K562 (cell line): ENCODE measurements around the gene ALCAM. TPM values are rescaled to one million over a fixed set of nuclear protein-coding genes. Genes with fewer than 3 reads are reported as not detected.

Experiments used
- ATAC-seq: fragments of 200-7000 bp; cut with Tn5 transposase; 3 replicates; pipeline ENCODE4 v1.9.1; 2020; ENCODE audit warnings: moderate library complexity
- BruUV-seq: library from RNA; stranded (reverse); fragments of 400-500 nt; replicated peaks from 2 replicates; lab custom pipeline; 2021; lab: Mats Ljungman, UMichigan
- CTCF ChIA-PET: fragments of 300-600 bp; formaldehyde crosslinking; extraction: SDS; loops from one replicate; lab custom pipeline; 2021; ENCODE audit warnings: low intra/inter-chr PET ratio; lab: Yijun Ruan, JAX
- POLR2A ChIA-PET: fragments of 300-600, 350-650 bp; sonication (Branson Sonifier 250); formaldehyde crosslinking; extraction: SDS; loops from one replicate; lab custom pipeline; 2021; ENCODE audit warnings: antibody characterized with exemption, inconsistent platforms; lab: Yijun Ruan, JAX
- DNase-seq, 4 experiments: peaks; one replicate each; pipeline versions ENCODE4 v3.0.0 to v3.0.0-alpha.2; 2011 to 2018; ENCODE audit warnings: low spot score in 3 of 4, mixed read lengths in 3 of 4; ENCODE audit errors: extremely low read depth in 1 of 4
- FAIRE-seq: peaks from 2 replicates; lab custom pipeline; 2011; peaks lifted over from hg19 to GRCh38; lab: Jason Lieb, UNC
- H2AFZ ChIP-seq: 2 replicates; pipeline ENCODE4 v1.6.0; 2011; ENCODE audit warnings: low read depth, low read length, control low read depth, inconsistent platforms
- H3K27ac ChIP-seq: fragments of 200-600 bp; 3 replicates; pipeline ENCODE4 v1.8.0; 2011; ENCODE audit warnings: low read depth, mild to moderate bottlenecking, control low read depth, inconsistent platforms, low read length, moderate library complexity, mixed read lengths; ENCODE audit errors: extremely low read depth
- H3K27me3 ChIP-seq, 2 experiments: fragments of 300-600 bp in 1 of 2; 2 replicates in 1 of 2; 3 replicates in 1 of 2; pipeline versions ENCODE4 v1.6.0 to v1.8.0; 2011; ENCODE audit warnings: inconsistent platforms in 2 of 2, low read length in 2 of 2, mild to moderate bottlenecking in 1 of 2, mixed read lengths in 1 of 2, moderate library complexity in 1 of 2; ENCODE audit not compliant: control insufficient read depth in 2 of 2, insufficient read depth in 2 of 2
- H3K36me3 ChIP-seq: fragments of 300-600 bp; 3 replicates; pipeline ENCODE4 v1.8.0; 2011; ENCODE audit warnings: mild to moderate bottlenecking, low read length, inconsistent platforms; ENCODE audit not compliant: control insufficient read depth, insufficient read depth
- H3K4me1 ChIP-seq, 2 experiments: fragments of 200-600 bp in 1 of 2; replicated peaks in 1 of 2; 2 replicates in 1 of 2; 3 replicates in 1 of 2; pipeline versions ENCODE4 v1.5.1 to v1.8.0; 2011; ENCODE audit warnings: inconsistent platforms in 2 of 2, low read length in 2 of 2, mild to moderate bottlenecking in 1 of 2, mixed read lengths in 1 of 2, moderate library complexity in 1 of 2; ENCODE audit not compliant: control insufficient read depth in 2 of 2, insufficient read depth in 2 of 2
- H3K4me2 ChIP-seq: 2 replicates; pipeline ENCODE4 v1.6.1; 2011; ENCODE audit warnings: low read length, control low read depth, inconsistent platforms, mixed read lengths; ENCODE audit not compliant: insufficient read depth
- H3K4me3 ChIP-seq: fragments of 200-600 bp; sonication (generic), shearing (Covaris generic); 2 replicates; pipeline ENCODE4 v1.5.1; 2016; ENCODE audit warnings: control low read depth, inconsistent platforms
- H3K79me2 ChIP-seq: fragments of 200-600 bp; 3 replicates; pipeline ENCODE4 v1.8.0; 2011; ENCODE audit warnings: low read length, inconsistent platforms; ENCODE audit not compliant: control insufficient read depth, insufficient read depth
- H3K9ac ChIP-seq, 2 experiments: 2 replicates each; pipeline versions ENCODE4 v1.6.0 to v1.6.1; 2011; ENCODE audit warnings: low read depth in 2 of 2, low read length in 2 of 2, control low read depth in 1 of 2, inconsistent platforms in 1 of 2, mild to moderate bottlenecking in 1 of 2, mixed read lengths in 1 of 2; ENCODE audit not compliant: insufficient read depth in 1 of 2
- H3K9me1 ChIP-seq: one replicate; pipeline ENCODE4 v1.6.0; 2011; ENCODE audit warnings: inconsistent platforms, mild to moderate bottlenecking, low read length, moderate library complexity; ENCODE audit not compliant: control insufficient read depth, insufficient read depth
- H3K9me3 ChIP-seq: replicated peaks from 2 replicates; pipeline ENCODE4 v1.5.1; 2011; ENCODE audit warnings: low read depth, low read length, inconsistent platforms; ENCODE audit not compliant: control insufficient read depth, insufficient read depth
- H4K20me1 ChIP-seq: replicated peaks from 2 replicates; pipeline ENCODE4 v1.6.1; 2011; ENCODE audit warnings: low read length, inconsistent platforms, mixed read lengths; ENCODE audit not compliant: control insufficient read depth, insufficient read depth
- ARID2 ChIP-seq: fragments of 450-650 bp; IDR thresholded peaks from 2 replicates; pipeline ENCODE4 v1.6.1; 2017; ENCODE audit warnings: antibody characterized with exemption, mild to moderate bottlenecking
- ASH1L ChIP-seq: fragments of 450-650 bp; IDR thresholded peaks from 2 replicates; pipeline ENCODE4 v1.6.1; 2018; ENCODE audit warnings: borderline replicate concordance, mild to moderate bottlenecking, low read depth; ENCODE audit not compliant: partially characterized antibody
- HBP1 ChIP-seq: fragments of 450-650 bp; formaldehyde crosslinking; IDR thresholded peaks from 2 replicates; pipeline ENCODE4 v1.4.0; 2022; ENCODE audit warnings: missing genetic modification characterization
- HDAC6 ChIP-seq: IDR thresholded peaks from 2 replicates; pipeline ENCODE4 v1.6.1; 2012; ENCODE audit warnings: low read depth, mild to moderate bottlenecking, control low read depth, inconsistent platforms, low read length, moderate library complexity
- HNRNPLL ChIP-seq: fragments of 200-400 bp; formaldehyde crosslinking; IDR thresholded peaks from 2 replicates; pipeline ENCODE4 v1.6.1; 2017; ENCODE audit warnings: low read length, low read depth, mild to moderate bottlenecking; ENCODE audit not compliant: poor library complexity, severe bottlenecking
- KAT7 ChIP-seq: sonication (generic); formaldehyde crosslinking; IDR thresholded peaks from 2 replicates; pipeline ENCODE4 v1.8.0; 2022; ENCODE audit warnings: missing genetic modification reagents, mild to moderate bottlenecking, borderline replicate concordance
- PHB ChIP-seq: fragments of 250-450 bp; sonication (Bioruptor Pico); IDR thresholded peaks from 2 replicates; pipeline ENCODE4 v1.5.0; 2021
- SLC30A9 ChIP-seq: fragments of 250-450 bp; sonication (Bioruptor Pico); IDR thresholded peaks from 2 replicates; pipeline ENCODE4 v1.8.0; 2022; ENCODE audit warnings: mild to moderate bottlenecking, moderate library complexity
- SMARCC2 ChIP-seq: fragments of 450-650 bp; IDR thresholded peaks from 2 replicates; pipeline ENCODE4 v1.6.1; 2017; ENCODE audit warnings: antibody characterized with exemption, moderate library complexity, mild to moderate bottlenecking, low read depth
- ZNF140 ChIP-seq: fragments of 250-450 bp; sonication (Bioruptor Pico); IDR thresholded peaks from 2 replicates; pipeline ENCODE4 v1.8.0; 2021; ENCODE audit warnings: moderate library complexity, mild to moderate bottlenecking, inconsistent platforms
- ZNF311 ChIP-seq: fragments of 250-450 bp; sonication (Bioruptor Pico); IDR thresholded peaks from 2 replicates; pipeline ENCODE4 v1.4.0; 2020; ENCODE audit warnings: mild to moderate bottlenecking, moderate library complexity
- ZNF316 ChIP-seq: fragments of 450-650 bp; IDR thresholded peaks from 2 replicates; pipeline ENCODE4 v1.6.1; 2016
- ZNF384 ChIP-seq: IDR thresholded peaks from 2 replicates; pipeline ENCODE4 v1.6.1; 2012; ENCODE audit warnings: low read depth, low read length, improper control_type of control experiment
- ZNF398 ChIP-seq: fragments of 250-450 bp; sonication (Bioruptor Pico); IDR thresholded peaks from 2 replicates; pipeline ENCODE4 v1.8.0; 2021; ENCODE audit warnings: moderate library complexity, mild to moderate bottlenecking, inconsistent platforms
- ZNF707 ChIP-seq: fragments of 250-450 bp; sonication (Bioruptor Pico); conservative IDR thresholded peaks from 2 replicates; pipeline ENCODE4 v1.8.0; 2022; ENCODE audit warnings: inconsistent platforms, mild to moderate bottlenecking, moderate library complexity
- WGBS: fragments of 100-300 bp; shearing (Covaris generic); methylation state at CpG from one replicate; pipeline ENCODE4 v1.1.6; 2016; ENCODE audit warnings: low coverage, mixed read lengths; ENCODE audit not compliant: insufficient coverage; ENCODE audit errors: missing lambda C conversion rate; 5-methylcytosine and 5-hydroxymethylcytosine counted together
- in situ Hi-C: fragments of 300-500 bp; cut with MboI; formaldehyde crosslinking; loops from 4 replicates; pipeline ENCODE4 v1.15.0; 2018; ENCODE audit warnings: inconsistent platforms, mixed read lengths
- intact Hi-C: fragments of 100-400 bp; cut with micrococcal nuclease; formaldehyde crosslinking; loops from 2 replicates; pipeline ENCODE4 v1.14.2; 2022
- polyA plus RNA-seq, 8 experiments: library from polyadenylated mRNA; depleted of rRNA in 4 of 8; stranded (reverse) in 5 of 8; unstranded in 3 of 8; fragments of >200 nt; fragmentation: Nextera tagmentation in 2 of 8; fragmentation: Illumina TruSeq in 1 of 8; extraction: Ambion mirVana in 2 of 8; extraction: Trizol in 1 of 8; gene quantifications; 2 replicates each; pipeline versions ENCODE4 v1.2.1 to v1.2.3, GENCODE V29; 2011 to 2014; ENCODE audit warnings: inconsistent platforms in 1 of 8, missing spikeins in 1 of 8
- total RNA-seq, 7 experiments: library from RNA; depleted of rRNA in 6 of 7; stranded (reverse); fragments of >200 nt in 6 of 7; fragmentation: Illumina TruSeq in 2 of 7; extraction: Trizol in 2 of 7; gene quantifications; 2 replicates each; pipeline versions ENCODE4 v1.2.1 to v1.2.3, GENCODE V29; 2011 to 2021; ENCODE audit warnings: low replicate concordance in 1 of 7
- TF ChIP-seq, protein P1 (sequence below): fragments of 450-650 bp; formaldehyde crosslinking; conservative IDR thresholded peaks from 2 replicates; pipeline ENCODE4 v1.4.0; 2022; ENCODE audit warnings: mild to moderate bottlenecking, missing genetic modification characterization
- TF ChIP-seq, protein P2 (sequence below): IDR thresholded peaks from 2 replicates; pipeline ENCODE4 v1.6.1; 2014; ENCODE audit warnings: antibody characterized with exemption
- TF ChIP-seq, protein P3 (sequence below): fragments of 250-450 bp; sonication (Bioruptor Pico); IDR thresholded peaks from 2 replicates; pipeline ENCODE4 v1.8.0; 2022; ENCODE audit warnings: moderate library complexity, mild to moderate bottlenecking, inconsistent platforms

Gene ALCAM
- total and polyA plus RNA-seq, 9 of the 15 experiments (the other 6 are each of a cell fraction or from before 2014, with no cell fraction given) = 0.03 to 0.98 (median 0.14) TPM; not detected in 1

GRCh38 chr3:105440113-105440512 lies 73.4 kb downstream of the ALCAM start:
- no peaks in the 10 kb centered on the region for H3K4me1 ChIP-seq
- H3K4me2 ChIP-seq = no peak overlapping the region
- in situ Hi-C loops = no loop called here
- H3K79me2 ChIP-seq = no peaks in the 10 kb centered on the region
- H4K20me1 ChIP-seq = no peaks in the 10 kb centered on the region
- ChIA-PET POLR2A (no interaction called here), CTCF (no interaction called here)
- no peak overlapping the region for H2AFZ ChIP-seq
- H3K4me3 ChIP-seq = no peak overlapping the region
- BruUV-seq = no TSS peak
- H3K9ac ChIP-seq = no peak overlapping the region
- H3K9me1 ChIP-seq = no peaks in the 10 kb centered on the region
- intact Hi-C loops = no loop called here
- ATAC-seq = no peak
- H3K9me3 ChIP-seq = no peaks in the 10 kb centered on the region
- H3K27me3 ChIP-seq = no peaks in the 10 kb centered on the region
- H3K36me3 ChIP-seq = no peaks in the 10 kb centered on the region
- FAIRE-seq = no peak
- no peak overlapping the region for H3K27ac ChIP-seq
- DNase-seq = no peak
- WGBS = 0% methylated on average over 3 of the region's 3 CpGs
- TF ChIP-seq ZNF707 (CRISPR knock-in tag) (no peak), ZNF384 (no peak), ZNF398 (CRISPR knock-in tag) (no peak), PHB (CRISPR knock-in tag) (no peak), HDAC6 (no peak), KAT7 (CRISPR knock-in tag) (no peak), HBP1 (CRISPR knock-in tag) (no peak), ARID2 (no peak), ZNF316 (no peak), HNRNPLL (no peak), SLC30A9 (CRISPR knock-in tag) (no peak), ZNF311 (CRISPR knock-in tag) (no peak), ASH1L (no peak), ZNF140 (no peak), SMARCC2 (no peak)
- TF ChIP-seq, protein P1, sequence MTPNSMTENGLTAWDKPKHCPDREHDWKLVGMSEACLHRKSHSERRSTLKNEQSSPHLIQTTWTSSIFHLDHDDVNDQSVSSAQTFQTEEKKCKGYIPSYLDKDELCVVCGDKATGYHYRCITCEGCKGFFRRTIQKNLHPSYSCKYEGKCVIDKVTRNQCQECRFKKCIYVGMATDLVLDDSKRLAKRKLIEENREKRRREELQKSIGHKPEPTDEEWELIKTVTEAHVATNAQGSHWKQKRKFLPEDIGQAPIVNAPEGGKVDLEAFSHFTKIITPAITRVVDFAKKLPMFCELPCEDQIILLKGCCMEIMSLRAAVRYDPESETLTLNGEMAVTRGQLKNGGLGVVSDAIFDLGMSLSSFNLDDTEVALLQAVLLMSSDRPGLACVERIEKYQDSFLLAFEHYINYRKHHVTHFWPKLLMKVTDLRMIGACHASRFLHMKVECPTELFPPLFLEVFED = no peak
- TF ChIP-seq, protein P2, sequence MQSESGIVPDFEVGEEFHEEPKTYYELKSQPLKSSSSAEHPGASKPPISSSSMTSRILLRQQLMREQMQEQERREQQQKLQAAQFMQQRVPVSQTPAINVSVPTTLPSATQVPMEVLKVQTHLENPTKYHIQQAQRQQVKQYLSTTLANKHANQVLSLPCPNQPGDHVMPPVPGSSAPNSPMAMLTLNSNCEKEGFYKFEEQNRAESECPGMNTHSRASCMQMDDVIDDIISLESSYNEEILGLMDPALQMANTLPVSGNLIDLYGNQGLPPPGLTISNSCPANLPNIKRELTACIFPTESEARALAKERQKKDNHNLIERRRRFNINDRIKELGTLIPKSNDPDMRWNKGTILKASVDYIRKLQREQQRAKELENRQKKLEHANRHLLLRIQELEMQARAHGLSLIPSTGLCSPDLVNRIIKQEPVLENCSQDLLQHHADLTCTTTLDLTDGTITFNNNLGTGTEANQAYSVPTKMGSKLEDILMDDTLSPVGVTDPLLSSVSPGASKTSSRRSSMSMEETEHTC = no peak
- TF ChIP-seq, protein P3, sequence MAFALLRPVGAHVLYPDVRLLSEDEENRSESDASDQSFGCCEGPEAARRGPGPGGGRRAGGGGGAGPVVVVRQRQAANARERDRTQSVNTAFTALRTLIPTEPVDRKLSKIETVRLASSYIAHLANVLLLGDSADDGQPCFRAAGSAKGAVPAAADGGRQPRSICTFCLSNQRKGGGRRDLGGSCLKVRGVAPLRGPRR (CRISPR knock-in tag) = no peak
